Mucosa of descending colon (tissue), 3 donors: ENCODE measurements around the gene RPP25L. TPM values are rescaled to one million over a fixed set of nuclear protein-coding genes. Genes with fewer than 3 reads are reported as not detected.

Source experiments
- ATAC-seq: fragments of 200-7000 bp; cut with Tn5 transposase; one replicate; pipeline ENCODE4 v1.9.1; 2020; ENCODE audit warnings: mild to moderate bottlenecking, moderate library complexity
- DNase-seq, 3 donors: peaks; one replicate each; pipeline ENCODE4 v3.0.0-alpha.2; 2020
- H3K36me3 ChIP-seq: fragments of 200-600 bp; one replicate; pipeline ENCODE4 v1.8.0; 2021; ENCODE audit warnings: low read depth, mild to moderate bottlenecking
- H3K4me1 ChIP-seq: fragments of 200-600 bp; one replicate; pipeline ENCODE4 v1.8.0; 2021; ENCODE audit warnings: low read depth, mild to moderate bottlenecking
- H3K4me3 ChIP-seq: fragments of 200-600 bp; one replicate; pipeline ENCODE4 v1.8.0; 2021; ENCODE audit warnings: mild to moderate bottlenecking
- H3K9me3 ChIP-seq: fragments of 200-600 bp; one replicate; pipeline ENCODE4 v1.8.0; 2021; ENCODE audit warnings: mild to moderate bottlenecking
- CTCF ChIP-seq: fragments of 200-600 bp; IDR thresholded peaks from one replicate; pipeline ENCODE4 v1.8.0; 2022; ENCODE audit warnings: antibody characterized with exemption, mild to moderate bottlenecking
- intact Hi-C, 2 donors: fragments of 100-400 bp; cut with DNase I in 1 of 2; cut with micrococcal nuclease in 1 of 2; formaldehyde crosslinking; loops; one replicate each; pipeline versions ENCODE4 v1.11.0 to v1.11.1; 2022; cut with DNase I, micrococcal nuclease
- total RNA-seq, 3 donors: library from RNA; stranded (reverse); fragmentation: NEBNext Ultra II Directional in 2 of 3; extraction: Animal tissue kit (Norgen Biotek cat#: 25700) in 2 of 3; gene quantifications; one replicate each; pipeline versions ENCODE4 v1.2.1 to v1.2.4, GENCODE V29; 2021 to 2023
- donor health status: DM: no; HTN: no; CAD: no; lungs with moderate emphysema.
- donor health status: DM: no; HTN: no; CAD: no.
- donor health status: DM: no; HTN: yes; CAD: no.

Gene RPP25L
- total RNA-seq, 3 donors from 2014 or later = 29.4 to 47.2 (median 39.4) TPM

- Histone ChIP-seq H3K9me3 (no peaks in the 10 kb centered on the region), H3K4me3 (no peak overlapping the region), H3K4me1 (peaks cover 10% of the 10 kb centered on the region), H3K36me3 (no peaks in the 10 kb centered on the region)
- intact Hi-C loops = no loop called here
- ATAC-seq = no peak
- TF ChIP-seq CTCF = no peak
- DNase-seq = peak in 2 of 3 donors; percentile 16 to 34
Observed at GRCh38 chr9:34564617-34565016, 47.3 kb downstream of the RPP25L start.

- no peak for ATAC-seq
- Histone ChIP-seq H3K4me3 (no peak overlapping the region), H3K9me3 (no peaks in the 10 kb centered on the region), H3K36me3 (no peaks in the 10 kb centered on the region), H3K4me1 (peaks cover 14% of the 10 kb centered on the region)
- TF ChIP-seq CTCF = no peak
- DNase-seq = peak in 1 of 3 donors; percentile 17
- intact Hi-C loops = no loop called here
Observed at GRCh38 chr9:34563262-34563661, 48.6 kb downstream of the RPP25L start.

- no peak overlapping the region for H3K4me3 ChIP-seq
- no peak for ATAC-seq
- no peaks in the 10 kb centered on the region for H3K36me3 ChIP-seq
- peak; percentile 44 for TF ChIP-seq CTCF
- peaks cover 14% of the 10 kb centered on the region for H3K4me1 ChIP-seq
- intact Hi-C loops = no loop called here
- H3K9me3 ChIP-seq = no peaks in the 10 kb centered on the region
- peak in 2 of 3 donors; percentile 53 to 61 for DNase-seq
Observed at GRCh38 chr9:34562135-34562745, 49.7 kb downstream of the RPP25L start.

- no peaks in the 10 kb centered on the region for H3K9me3 ChIP-seq
- H3K36me3 ChIP-seq = no peaks in the 10 kb centered on the region
- H3K4me1 ChIP-seq = peaks cover 14% of the 10 kb centered on the region
- ATAC-seq (peak; percentile 81), DNase-seq (peak; percentile 72 to 86 (median 82))
- intact Hi-C loops = no loop called here
- no peak overlapping the region for H3K4me3 ChIP-seq
- TF ChIP-seq CTCF = no peak
Observed at GRCh38 chr9:34560599-34561214, 51.2 kb downstream of the RPP25L start.

Other genes with a start within 250 kb of the RPP25L start
- 10 to 100 TPM; 48.8 to 88.2 (median 63.4) TPM for gene MYORG, start 235.2 kb downstream of the RPP25L start, total RNA-seq
- 10 to 100 TPM in 1 of 3 donors, 1 to 10 TPM in 2; 5.1 to 20.8 (median 8.6) TPM for gene FAM219A, start 153.5 kb downstream of the RPP25L start, total RNA-seq
- gene DNAI1, start 153.3 kb downstream of the RPP25L start, total RNA-seq = not detected
- 1 to 10 TPM; 1.4 to 2.0 (median 1.5) TPM for gene ENHO, start 89.1 kb downstream of the RPP25L start, total RNA-seq
- gene CNTFR, start 22.4 kb downstream of the RPP25L start, total RNA-seq = 10 to 100 TPM in 1 of 3 donors, 1 to 10 TPM in 2; 1.5 to 14.5 (median 7.7) TPM
- gene DCTN3, start 8.4 kb upstream of the RPP25L start, total RNA-seq = 10 to 100 TPM; 64.4 to 67.1 (median 64.7) TPM
- not detected for gene ARID3C, start 17.0 kb upstream of the RPP25L start, total RNA-seq
- 10 to 100 TPM; 48.1 to 59.8 (median 49.6) TPM for gene SIGMAR1, start 25.7 kb upstream of the RPP25L start, total RNA-seq
- gene GALT, start 34.6 kb upstream of the RPP25L start, total RNA-seq = 10 to 100 TPM; 42.0 to 85.6 (median 63.3) TPM
- gene IL11RA, start 40.1 kb upstream of the RPP25L start, total RNA-seq = 10 to 100 TPM; 18.8 to 57.4 (median 41.0) TPM
- not detected for gene CCL27, start 50.6 kb upstream of the RPP25L start, total RNA-seq
- 1 to 10 TPM; 1.3 to 8.7 (median 1.6) TPM for gene CCL19, start 79.2 kb upstream of the RPP25L start, total RNA-seq
- 10 to 100 TPM; 18.7 to 48.9 (median 45.9) TPM for gene CCL21, start 98.0 kb upstream of the RPP25L start, total RNA-seq